OCI-LY7 (cell line): Measurements from ENCODE around the gene FRAS1. TPM values are rescaled to one million over a fixed set of nuclear protein-coding genes. Genes with fewer than 3 reads are reported as not detected.

Experiments used
- BruUV-seq: library from RNA; stranded (reverse); fragments of 400-500 nt; replicated peaks from 2 replicates; lab custom pipeline; 2021; lab: Mats Ljungman, UMichigan
- CTCF ChIA-PET: fragments of 300-600 bp; sonication (Branson Sonifier 250); formaldehyde crosslinking; loops from one replicate; lab custom pipeline; 2022; ENCODE audit warnings: antibody characterized with exemption; ENCODE audit not compliant: unreplicated experiment; lab: Charles Lee
- POLR2A ChIA-PET: fragments of 300-600 bp; sonication (Branson Sonifier 250); formaldehyde crosslinking; loops from one replicate; lab custom pipeline; 2022; ENCODE audit warnings: antibody characterized with exemption; lab: Charles Lee
- DNase-seq: peaks from one replicate; pipeline ENCODE4 v3.0.0-alpha.2; 2015; ENCODE audit warnings: low spot score
- H2AFZ ChIP-seq: fragments of 200-600 bp; sonication (generic), shearing (Covaris generic); 2 replicates; pipeline ENCODE4 v1.6.1; 2014; ENCODE audit warnings: mild to moderate bottlenecking, antibody characterized with exemption, low read length, moderate library complexity
- H3K27ac ChIP-seq: fragments of 200-600 bp; sonication (generic); 2 replicates; pipeline ENCODE4 v1.5.1; 2014; ENCODE audit warnings: mixed run types, low read depth, mild to moderate bottlenecking, moderate library complexity, low read length, inconsistent platforms; ENCODE audit not compliant: poor library complexity, severe bottlenecking
- H3K36me3 ChIP-seq: fragments of 200-600 bp; sonication (generic); 2 replicates; pipeline ENCODE4 v1.6.1; 2014; ENCODE audit warnings: mild to moderate bottlenecking, antibody characterized with exemption, low read length, moderate library complexity, mixed read lengths; ENCODE audit not compliant: insufficient read depth
- H3K4me1 ChIP-seq: fragments of 200-600 bp; sonication (generic); 2 replicates; pipeline ENCODE4 v1.5.1; 2014; ENCODE audit warnings: mild to moderate bottlenecking, low read length; ENCODE audit not compliant: insufficient read depth, poor library complexity, severe bottlenecking
- H3K4me2 ChIP-seq: fragments of 200-600 bp; sonication (generic); 2 replicates; pipeline ENCODE4 v1.6.1; 2014; ENCODE audit warnings: mild to moderate bottlenecking, low read length
- H3K4me3 ChIP-seq: fragments of 200-600 bp; sonication (generic); 2 replicates; pipeline ENCODE4 v1.5.1; 2014; ENCODE audit warnings: mild to moderate bottlenecking, low read depth, low read length; ENCODE audit not compliant: poor library complexity, severe bottlenecking
- H3K79me2 ChIP-seq: fragments of 200-600 bp; sonication (generic); 2 replicates; pipeline ENCODE4 v1.6.1; 2016; ENCODE audit warnings: low read depth, mild to moderate bottlenecking, low read length, moderate library complexity, mixed read lengths; ENCODE audit not compliant: insufficient read depth
- H3K9me2 ChIP-seq: fragments of 200-600 bp; sonication (generic); 2 replicates; pipeline ENCODE4 v1.6.1; 2016; ENCODE audit warnings: mild to moderate bottlenecking, low read length, mixed read lengths; ENCODE audit not compliant: insufficient read depth
- H3K9me3 ChIP-seq: fragments of 200-600 bp; sonication (generic); 2 replicates; pipeline ENCODE4 v1.6.1; 2014; ENCODE audit warnings: mild to moderate bottlenecking, mixed run types, low read length, mixed read lengths
- H4K20me1 ChIP-seq: fragments of 200-600 bp; sonication (generic); 2 replicates; pipeline ENCODE4 v1.6.1; 2014; ENCODE audit warnings: mild to moderate bottlenecking, antibody characterized with exemption, low read length, moderate library complexity, mixed read lengths; ENCODE audit not compliant: insufficient read depth
- CTCF ChIP-seq: fragments of 200-600 bp; sonication (generic); conservative IDR thresholded peaks from 2 replicates; pipeline ENCODE4 v1.5.1; 2014; ENCODE audit warnings: mild to moderate bottlenecking, antibody characterized with exemption, low read length, moderate library complexity, mixed read lengths
- EZH2phosphoT487 ChIP-seq: fragments of 200-600 bp; sonication (generic); IDR thresholded peaks from 2 replicates; pipeline ENCODE4 v1.6.1; 2018; ENCODE audit warnings: low read depth, borderline replicate concordance, mild to moderate bottlenecking, mixed run types, antibody characterized with exemption, low read length, moderate library complexity, mixed read lengths
- intact Hi-C: fragments of 100-400 bp; cut with micrococcal nuclease; formaldehyde crosslinking; loops from one replicate; pipeline ENCODE4 v1.10.0; 2022; ENCODE audit not compliant: unreplicated experiment
- total RNA-seq, 2 experiments: library from RNA; depleted of rRNA in 1 of 2; stranded (reverse); fragments of >200 nt in 1 of 2; shearing (Covaris generic) in 1 of 2; gene quantifications; 2 replicates each; pipeline ENCODE4 v1.2.3, GENCODE V29; 2014 to 2022

The FRAS1 gene
- total RNA-seq, 2 experiments from 2014 or later = 0.19 to 0.30 TPM

- ChIA-PET POLR2A (interaction anchor here (0.6 to 1.2 kb wide), 3 partner anchors 13 to 525 kb away, joined by 3 read pairs; no protein-coding TSS in a partner anchor), CTCF (interaction anchor here (1.3 kb wide), 1 partner anchor 428 kb away, joined by 3 read pairs; no protein-coding TSS in a partner anchor)
- H3K79me2 ChIP-seq = no peaks in the 10 kb centered on the region
- TF ChIP-seq CTCF (no peak), EZH2phosphoT487 (no peak)
- no peaks in the 10 kb centered on the region for H3K36me3 ChIP-seq
- no peak overlapping the region for H3K4me3 ChIP-seq
- H3K9me3 ChIP-seq = no peaks in the 10 kb centered on the region
- no peaks in the 10 kb centered on the region for H3K9me2 ChIP-seq
- no peak for DNase-seq
- BruUV-seq = no TSS peak
- no peak overlapping the region for H3K27ac ChIP-seq
- no peaks in the 10 kb centered on the region for H3K4me1 ChIP-seq
- no peak overlapping the region for H2AFZ ChIP-seq
- no peaks in the 10 kb centered on the region for H4K20me1 ChIP-seq
- no peak overlapping the region for H3K4me2 ChIP-seq
- intact Hi-C loops = no loop called here
Observed at GRCh38 chr4:78047366-78047765, 9.8 kb upstream of the FRAS1 start.

- peak overlapping the region; percentile 72 for H3K4me3 ChIP-seq
- POLR2A ChIA-PET = no interaction called here
- H3K79me2 ChIP-seq = no peaks in the 10 kb centered on the region
- H2AFZ ChIP-seq = peak overlapping the region; percentile 88
- H3K4me1 ChIP-seq = peaks cover 22% of the 10 kb centered on the region
- intact Hi-C loops = no loop called here
- H3K36me3 ChIP-seq = no peaks in the 10 kb centered on the region
- CTCF ChIA-PET = no interaction called here
- no peaks in the 10 kb centered on the region for H3K9me3 ChIP-seq
- peak overlapping the region; percentile 31 for H3K27ac ChIP-seq
- H3K9me2 ChIP-seq = no peaks in the 10 kb centered on the region
- DNase-seq = peak; percentile 79
- no TSS peak for BruUV-seq
- H3K4me2 ChIP-seq = peak overlapping the region; percentile 81
- TF ChIP-seq EZH2phosphoT487 = no peak
- TF ChIP-seq CTCF = no peak
- H4K20me1 ChIP-seq = no peaks in the 10 kb centered on the region
Observed at GRCh38 chr4:78056265-78057129, 626 bp upstream of the FRAS1 start.
